Activated CD8-positive, alpha-beta T cell treated with anti-CD3 and anti-CD28 coated beads, Interleukin-2, amount 10 ng/mL, durations not matched to agents 7 days and 5 days (primary cell): ENCODE measurements around the gene PTPRK. TPM values are rescaled to one million over a fixed set of nuclear protein-coding genes. Genes with fewer than 3 reads are reported as not detected.

ENCODE experiments used
- ATAC-seq: fragments of 150-1000 bp; cut with Tn5 transposase; one replicate; pipeline ENCODE4 v1.10.0; 2021; ENCODE audit warnings: moderate library complexity
- CTCF ChIA-PET: fragments of 350-600 bp; sonication (Branson Sonifier 250); formaldehyde crosslinking; loops from one replicate; lab custom pipeline; 2021; ENCODE audit warnings: antibody characterized with exemption; lab: Charles Lee
- POLR2A ChIA-PET: fragments of 350-600 bp; sonication (Branson Sonifier 250); formaldehyde crosslinking; loops from one replicate; lab custom pipeline; 2021; ENCODE audit warnings: antibody characterized with exemption; lab: Charles Lee
- DNase-seq: peaks from one replicate; pipeline ENCODE4 v3.0.0-alpha.2; 2020
- H3K27ac Mint-ChIP-seq: one replicate; pipeline ENCODE4 v1.8.0; 2021; ENCODE audit warnings: mild to moderate bottlenecking, mixed read lengths
- H3K27me3 Mint-ChIP-seq: one replicate; pipeline ENCODE4 v1.8.0; 2021; ENCODE audit warnings: low read depth, mixed read lengths
- H3K36me3 Mint-ChIP-seq: one replicate; pipeline ENCODE4 v1.8.0; 2021; ENCODE audit warnings: low read depth, mixed read lengths
- H3K4me1 Mint-ChIP-seq: one replicate; pipeline ENCODE4 v1.8.0; 2021; ENCODE audit warnings: low read depth, mixed read lengths
- H3K4me3 Mint-ChIP-seq: one replicate; pipeline ENCODE4 v1.8.0; 2021; ENCODE audit warnings: mild to moderate bottlenecking, mixed read lengths
- H3K9me3 Mint-ChIP-seq: one replicate; pipeline ENCODE4 v1.8.0; 2022; ENCODE audit warnings: mixed read lengths; ENCODE audit not compliant: insufficient read depth
- total RNA-seq, 2 experiments: library from RNA; stranded (reverse); gene quantifications; one replicate each; pipeline ENCODE4 v1.2.3, GENCODE V29; 2021

Gene PTPRK
- total RNA-seq, 2 experiments from 2014 or later = 3.1 to 3.6 TPM

GRCh38 chr6:128483472-128484135, 36.8 kb downstream of the PTPRK start:
- DNase-seq (no peak), ATAC-seq (no peak)
- ChIA-PET CTCF (no interaction called here), POLR2A (no interaction called here)
- no peaks in the 10 kb centered on the region for H3K36me3 Mint-ChIP-seq
- H3K9me3 Mint-ChIP-seq = no peaks in the 10 kb centered on the region
- no peaks in the 10 kb centered on the region for H3K4me1 Mint-ChIP-seq
- H3K27ac Mint-ChIP-seq = no peak overlapping the region
- no peaks in the 10 kb centered on the region for H3K27me3 Mint-ChIP-seq
- H3K4me3 Mint-ChIP-seq = no peak overlapping the region

GRCh38 chr6:128482642-128483041, 37.8 kb downstream of the PTPRK start:
- no peaks in the 10 kb centered on the region for H3K36me3 Mint-ChIP-seq
- H3K27me3 Mint-ChIP-seq = no peaks in the 10 kb centered on the region
- no peak for DNase-seq
- H3K27ac Mint-ChIP-seq = no peak overlapping the region
- peaks cover 6% of the 10 kb centered on the region for H3K4me1 Mint-ChIP-seq
- no peak for ATAC-seq
- H3K4me3 Mint-ChIP-seq = no peak overlapping the region
- POLR2A ChIA-PET = no interaction called here
- no peaks in the 10 kb centered on the region for H3K9me3 Mint-ChIP-seq
- CTCF ChIA-PET = no interaction called here

- H3K27me3 Mint-ChIP-seq = no peaks in the 10 kb centered on the region
- CTCF ChIA-PET = interaction anchor here (0.8 to 1.4 kb wide), 3 partner anchors 10 to 509 kb away, joined by 3 to 6 read pairs (median 3); no protein-coding TSS in a partner anchor
Measured at GRCh38 chr6:128479991-128480390, 40.4 kb downstream of the PTPRK start.

GRCh38 chr6:128479048-128479666, 41.2 kb downstream of the PTPRK start:
- Mint-ChIP-seq H3K27me3 (no peaks in the 10 kb centered on the region), H3K36me3 (no peaks in the 10 kb centered on the region), H3K4me3 (peak overlapping the region; percentile 63), H3K4me1 (peaks cover 6% of the 10 kb centered on the region), H3K27ac (peak overlapping the region; percentile 26), H3K9me3 (no peaks in the 10 kb centered on the region)
- DNase-seq = no peak
- ATAC-seq = no peak
- ChIA-PET CTCF (interaction anchor here (1.2 to 1.4 kb wide), 2 partner anchors 9 to 20 kb away, joined by 3 to 6 read pairs; no protein-coding TSS in a partner anchor), POLR2A (no interaction called here)

More at GRCh38 chr6:128479991-128480390, 40.4 kb downstream of the PTPRK start:
- no peak overlapping the region for H3K4me3 Mint-ChIP-seq
- no peak for ATAC-seq
- POLR2A ChIA-PET = interaction anchor here (1.0 kb wide), 1 partner anchor 11 kb away, joined by 3 read pairs; no protein-coding TSS in a partner anchor
- no peaks in the 10 kb centered on the region for H3K9me3 Mint-ChIP-seq
- H3K36me3 Mint-ChIP-seq = no peaks in the 10 kb centered on the region
- H3K27ac Mint-ChIP-seq = no peak overlapping the region
- no peak for DNase-seq
- H3K4me1 Mint-ChIP-seq = peaks cover 6% of the 10 kb centered on the region

GRCh38 chr6:128478230-128479047, 42.0 kb downstream of the PTPRK start:
- ChIA-PET POLR2A (no interaction called here), CTCF (no interaction called here)
- H3K4me3 Mint-ChIP-seq = peak overlapping the region; percentile 63
- H3K4me1 Mint-ChIP-seq = peaks cover 6% of the 10 kb centered on the region
- no peaks in the 10 kb centered on the region for H3K9me3 Mint-ChIP-seq
- H3K27me3 Mint-ChIP-seq = no peaks in the 10 kb centered on the region
- H3K36me3 Mint-ChIP-seq = no peaks in the 10 kb centered on the region
- DNase-seq (no peak), ATAC-seq (peak; percentile 39)
- peak overlapping the region; percentile 75 for H3K27ac Mint-ChIP-seq

- ChIA-PET CTCF (no interaction called here), POLR2A (no interaction called here)
- Mint-ChIP-seq H3K4me1 (peaks cover 6% of the 10 kb centered on the region), H3K4me3 (no peak overlapping the region), H3K36me3 (no peaks in the 10 kb centered on the region), H3K27ac (no peak overlapping the region), H3K27me3 (no peaks in the 10 kb centered on the region), H3K9me3 (no peaks in the 10 kb centered on the region)
- DNase-seq (no peak), ATAC-seq (no peak)
Measured at GRCh38 chr6:128474933-128475332, 45.5 kb downstream of the PTPRK start.

- no peaks in the 10 kb centered on the region for H3K27me3 Mint-ChIP-seq
- CTCF ChIA-PET = no interaction called here
Measured at GRCh38 chr6:128474481-128474880, 45.9 kb downstream of the PTPRK start.

GRCh38 chr6:128471907-128472306, 48.5 kb downstream of the PTPRK start:
- POLR2A ChIA-PET = no interaction called here
- H3K9me3 Mint-ChIP-seq = no peaks in the 10 kb centered on the region
- no peak for ATAC-seq
- H3K36me3 Mint-ChIP-seq = no peaks in the 10 kb centered on the region
- H3K27ac Mint-ChIP-seq = no peak overlapping the region
- no peak for DNase-seq
- no peaks in the 10 kb centered on the region for H3K4me1 Mint-ChIP-seq
- CTCF ChIA-PET = no interaction called here
- no peak overlapping the region for H3K4me3 Mint-ChIP-seq
- no peaks in the 10 kb centered on the region for H3K27me3 Mint-ChIP-seq

More at GRCh38 chr6:128474481-128474880, 45.9 kb downstream of the PTPRK start:
- Mint-ChIP-seq H3K9me3 (no peaks in the 10 kb centered on the region), H3K27ac (no peak overlapping the region), H3K4me3 (no peak overlapping the region), H3K36me3 (no peaks in the 10 kb centered on the region), H3K4me1 (peaks cover 6% of the 10 kb centered on the region)
- no peak for DNase-seq
- POLR2A ChIA-PET = no interaction called here
- ATAC-seq = no peak

GRCh38 chr6:128465368-128466343, 54.7 kb downstream of the PTPRK start:
- H3K4me1 Mint-ChIP-seq = no peaks in the 10 kb centered on the region
- ATAC-seq = no peak
- H3K4me3 Mint-ChIP-seq = no peak overlapping the region
- DNase-seq = no peak
- H3K9me3 Mint-ChIP-seq = no peaks in the 10 kb centered on the region
- H3K36me3 Mint-ChIP-seq = no peaks in the 10 kb centered on the region
- H3K27me3 Mint-ChIP-seq = no peaks in the 10 kb centered on the region
- ChIA-PET CTCF (interaction anchor here (1.2 kb wide), 1 partner anchor 51 kb away, joined by 4 read pairs; no protein-coding TSS in a partner anchor), POLR2A (no interaction called here)
- H3K27ac Mint-ChIP-seq = no peak overlapping the region

GRCh38 chr6:128464790-128465189, 55.6 kb downstream of the PTPRK start:
- no peaks in the 10 kb centered on the region for H3K9me3 Mint-ChIP-seq
- CTCF ChIA-PET = interaction anchor here (1.2 kb wide), 1 partner anchor 52 kb away, joined by 4 read pairs; no protein-coding TSS in a partner anchor
- DNase-seq (no peak), ATAC-seq (no peak)
- H3K27ac Mint-ChIP-seq = no peak overlapping the region
- H3K27me3 Mint-ChIP-seq = no peaks in the 10 kb centered on the region
- POLR2A ChIA-PET = no interaction called here
- H3K4me3 Mint-ChIP-seq = no peak overlapping the region
- H3K4me1 Mint-ChIP-seq = no peaks in the 10 kb centered on the region
- no peaks in the 10 kb centered on the region for H3K36me3 Mint-ChIP-seq

- no peaks in the 10 kb centered on the region for H3K9me3 Mint-ChIP-seq
- H3K27me3 Mint-ChIP-seq = no peaks in the 10 kb centered on the region
- POLR2A ChIA-PET = interaction anchor here (0.9 kb wide), 1 partner anchor 12 kb away, joined by 4 read pairs; no protein-coding TSS in a partner anchor
- H3K36me3 Mint-ChIP-seq = no peaks in the 10 kb centered on the region
- ATAC-seq = no peak
- no peaks in the 10 kb centered on the region for H3K4me1 Mint-ChIP-seq
- CTCF ChIA-PET = no interaction called here
- H3K27ac Mint-ChIP-seq = no peak overlapping the region
- H3K4me3 Mint-ChIP-seq = no peak overlapping the region
- DNase-seq = no peak
Measured at GRCh38 chr6:128463942-128464341, 56.5 kb downstream of the PTPRK start.
